NCI-H1694 treated with DMSO at 0.1 percent for 48 hours (cell line): Measurements from ENCODE around the gene TXNRD1.
"Not testable (repeated sequence)": the region's sequence is repeated elsewhere in the genome, so short reads cannot be mapped to it uniquely, and the experiment has no call there.

Experiments
- DNase-seq: peaks from one replicate; lab custom pipeline; 2025; lab: John Stamatoyannopoulos, UW

TXNRD1 gene

DNA sequence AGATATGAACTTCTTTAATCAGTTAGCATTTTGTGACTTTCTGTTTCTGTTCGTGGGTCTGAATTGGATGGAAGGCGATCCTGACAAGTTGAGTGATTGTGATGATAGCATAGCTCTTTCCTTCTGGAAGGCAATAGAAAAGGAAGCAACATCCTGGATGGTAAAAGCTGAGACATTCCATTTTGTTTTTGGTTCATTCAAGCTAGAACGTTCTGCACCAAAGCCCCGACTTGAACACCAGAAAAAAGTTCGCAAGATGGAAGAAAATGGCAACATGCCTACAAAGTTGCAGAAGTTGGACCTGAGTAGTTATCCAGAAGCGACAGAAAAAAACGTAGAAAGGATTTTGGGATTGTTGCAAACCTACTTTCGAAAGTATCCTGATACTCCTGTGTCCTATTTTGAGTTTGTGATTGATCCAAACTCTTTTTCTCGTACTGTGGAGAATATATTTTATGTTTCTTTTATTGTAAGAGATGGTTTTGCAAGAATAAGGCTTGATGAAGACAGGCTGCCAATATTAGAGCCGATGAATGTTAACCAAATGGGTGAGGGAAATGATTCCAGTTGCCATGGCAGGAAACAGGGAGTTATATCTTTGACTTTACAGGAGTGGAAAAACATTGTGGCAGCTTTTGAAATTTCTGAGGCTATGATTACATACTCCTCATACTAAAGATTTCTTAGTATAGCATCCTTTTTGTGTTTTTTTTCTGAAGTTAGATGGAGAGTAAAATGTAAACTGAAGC is 88.9 kb downstream of the TXNRD1 start:
- DNase-seq = no peak

DNA sequence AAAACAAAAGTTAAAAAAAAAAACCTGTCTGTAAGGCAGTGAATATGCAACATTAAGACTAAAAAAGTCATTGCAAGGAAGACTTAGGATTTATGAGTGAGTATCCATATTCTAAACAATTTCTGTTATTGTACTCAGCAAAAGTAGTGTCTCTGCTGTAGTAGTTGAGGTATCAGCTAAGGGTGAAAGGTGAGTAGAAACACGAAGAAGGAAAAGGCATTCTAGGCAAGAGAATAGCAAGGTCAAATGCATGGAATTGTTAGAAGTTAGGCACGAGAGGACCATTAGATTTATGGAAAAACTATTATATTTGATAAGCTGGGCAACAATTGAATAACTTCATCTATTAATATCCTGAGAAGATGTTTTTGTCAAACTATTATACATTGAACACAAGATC is 89.8 kb downstream of the TXNRD1 start:
- DNase-seq = no peak

DNA sequence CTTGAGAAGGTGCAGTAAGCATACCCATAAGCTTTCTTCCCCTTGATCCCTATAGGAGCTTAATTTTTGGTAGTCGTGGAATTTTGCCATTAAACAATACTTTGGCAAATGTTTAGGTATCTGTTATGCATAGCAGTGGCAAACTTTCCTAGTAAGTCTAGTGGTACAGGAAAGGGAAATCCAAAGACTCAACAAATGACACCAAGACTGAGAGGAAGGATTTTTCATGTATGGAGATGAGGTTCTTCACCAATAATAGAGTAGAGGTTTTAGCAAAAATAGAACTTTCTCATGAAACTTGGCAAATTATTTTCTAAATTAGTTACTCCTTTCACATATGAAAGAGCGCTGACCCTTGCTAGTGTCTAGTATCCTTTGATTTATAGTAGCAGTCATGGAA is 90.8 kb downstream of the TXNRD1 start:
- DNase-seq = no peak

DNA sequence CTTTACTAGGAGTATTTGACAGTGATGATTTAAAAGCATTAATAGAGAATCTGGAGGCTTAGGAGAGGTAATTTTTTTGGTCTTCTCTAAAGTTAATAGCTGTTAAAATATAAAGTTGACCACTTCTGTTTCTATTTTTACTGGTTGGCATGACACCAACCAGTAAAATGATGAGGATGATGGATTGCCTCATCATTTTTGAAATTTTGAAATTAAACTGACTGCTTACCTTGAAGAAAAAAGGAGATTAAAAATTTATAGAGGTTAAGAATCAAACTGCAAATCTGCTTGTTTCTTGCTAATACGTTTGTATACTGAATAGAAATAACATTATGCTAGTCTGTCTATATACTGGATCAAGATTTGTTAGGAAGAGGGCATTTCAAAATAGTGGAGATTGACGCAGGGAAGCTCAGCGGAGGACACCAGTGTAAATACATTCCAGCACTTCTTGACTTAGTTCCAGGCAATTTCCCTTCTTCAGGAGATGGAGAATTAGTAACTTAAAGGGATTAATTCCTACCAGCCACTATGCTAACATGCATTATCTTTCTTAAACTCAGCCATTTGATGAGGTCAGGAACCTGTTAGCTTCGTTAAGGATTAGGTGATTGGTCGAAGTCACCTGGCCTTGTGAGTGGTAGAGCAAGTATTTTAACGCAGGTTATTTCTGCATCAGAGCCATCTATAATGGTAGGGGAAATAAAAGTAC is 91.5 kb downstream of the TXNRD1 start:
- no peak for DNase-seq

DNA sequence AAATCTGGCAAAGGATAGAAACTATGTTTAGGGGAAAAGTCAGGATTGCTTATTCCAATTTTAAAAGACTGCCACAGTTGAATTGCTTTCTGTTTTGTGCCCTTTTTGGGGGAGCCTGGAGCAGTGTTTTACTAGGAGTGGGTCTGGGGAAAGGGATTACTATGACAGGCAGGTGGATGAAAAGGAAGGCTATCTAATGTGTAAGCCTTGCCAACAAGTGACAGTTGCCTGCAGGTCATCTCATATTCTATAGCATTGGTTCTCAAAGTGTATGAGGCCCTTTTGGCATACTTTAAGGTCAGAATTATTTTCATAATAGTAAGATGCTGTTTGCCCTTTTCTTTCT is 92.0 kb downstream of the TXNRD1 start:
- no peak for DNase-seq

DNA sequence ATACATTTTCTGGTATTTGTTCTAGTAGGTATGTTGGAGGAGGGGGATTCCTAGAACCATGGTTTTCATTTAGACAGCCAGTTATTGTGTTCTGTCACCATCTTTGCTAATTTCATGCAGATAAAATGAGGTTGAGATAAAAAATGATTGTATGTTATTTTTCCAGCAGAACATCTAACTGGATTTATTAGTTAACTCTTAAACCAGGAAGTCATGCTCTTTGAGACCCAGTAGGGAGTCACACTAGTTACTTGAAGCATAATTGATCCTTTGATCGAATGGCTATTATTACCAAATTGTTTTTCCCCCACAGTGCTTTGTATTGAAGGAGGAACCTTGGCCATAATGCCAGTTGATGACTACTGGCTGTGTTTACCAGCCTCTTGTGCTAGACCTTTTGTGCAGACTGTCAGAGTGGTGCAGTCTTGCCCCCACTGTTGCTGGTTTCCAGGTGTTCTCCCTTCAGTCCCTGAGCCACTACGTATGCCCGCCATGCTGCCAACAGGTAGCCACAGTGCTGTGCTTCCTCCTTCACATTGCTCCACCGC is 93.9 kb downstream of the TXNRD1 start:
- DNase-seq = no peak

DNA sequence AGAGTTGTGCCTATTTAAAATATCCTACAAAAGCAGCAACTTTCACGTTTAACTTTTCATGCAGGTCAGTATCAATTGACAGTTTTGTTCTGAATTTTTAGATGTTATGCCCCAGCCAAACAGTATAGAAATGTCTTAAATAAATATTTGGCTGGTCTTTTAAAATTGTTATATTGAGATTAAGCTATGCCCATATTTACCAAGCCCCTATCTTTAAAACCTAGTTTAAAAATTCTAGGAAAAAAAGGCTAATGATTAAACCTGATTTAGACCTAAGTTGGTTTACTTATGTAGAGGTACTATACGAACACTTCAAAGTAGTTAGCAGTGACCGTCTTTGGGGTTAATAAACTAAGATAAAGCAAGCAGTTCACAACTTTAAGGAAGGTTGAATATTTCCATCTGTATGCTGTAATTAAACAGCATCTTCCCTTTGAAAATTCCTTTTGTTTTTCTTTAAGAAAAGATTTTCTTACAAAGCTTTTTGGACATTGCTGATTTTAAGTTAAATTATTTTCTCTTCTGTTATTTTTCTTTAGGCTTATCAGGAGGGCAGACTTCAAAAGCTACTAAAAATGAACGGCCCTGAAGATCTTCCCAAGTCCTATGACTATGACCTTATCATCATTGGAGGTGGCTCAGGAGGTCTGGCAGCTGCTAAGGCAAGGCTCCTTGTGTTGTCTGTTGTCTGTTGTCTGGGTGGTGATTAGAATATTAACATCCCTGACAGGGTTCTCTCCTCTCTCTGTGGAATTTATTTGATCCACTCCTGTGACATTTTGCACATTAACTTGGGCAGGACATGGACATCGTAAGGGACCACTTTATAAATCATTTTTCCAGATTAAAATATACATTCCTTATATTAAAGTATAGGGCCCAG is 95.4 kb downstream of the TXNRD1 start:
- DNase-seq = no peak

DNA sequence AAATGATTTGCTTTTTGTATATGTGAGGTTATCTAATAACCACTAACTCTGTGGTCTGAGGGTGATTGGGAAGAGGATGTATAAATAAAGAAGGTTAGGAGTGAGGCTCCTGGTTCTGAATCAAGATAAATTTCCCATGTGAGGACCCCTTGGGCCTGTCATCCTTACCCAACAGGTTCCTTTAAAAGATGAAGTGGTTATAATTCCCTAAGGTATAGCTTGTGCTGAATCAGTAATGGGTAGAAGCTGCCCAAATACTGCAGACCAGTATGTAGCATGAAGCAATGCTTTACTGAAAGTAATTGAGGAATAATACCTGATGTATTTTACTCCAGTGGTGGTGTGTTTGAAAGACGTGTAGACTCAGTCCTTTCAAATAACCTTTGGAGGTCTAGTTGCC is 96.6 kb downstream of the TXNRD1 start:
- DNase-seq = no peak

DNA sequence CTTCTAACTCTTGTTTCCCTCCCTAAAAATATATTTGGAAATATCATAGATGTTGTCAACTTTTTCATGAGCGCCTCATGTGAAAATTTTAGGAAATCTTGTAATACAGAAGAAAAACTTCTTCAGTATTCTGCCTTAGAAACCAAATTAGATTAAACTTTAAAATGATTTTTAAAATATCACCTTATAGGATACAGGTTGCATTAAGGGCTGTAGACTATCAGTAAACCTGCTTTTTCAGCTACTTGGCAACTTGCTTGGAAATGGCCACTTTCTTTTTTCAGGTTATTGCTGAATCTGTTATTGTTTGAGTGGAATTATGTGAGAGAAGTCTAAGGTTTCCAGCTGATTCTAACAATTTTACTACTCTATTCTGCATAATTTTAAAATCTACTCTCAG is 97.1 kb downstream of the TXNRD1 start:
- DNase-seq = no peak

DNA sequence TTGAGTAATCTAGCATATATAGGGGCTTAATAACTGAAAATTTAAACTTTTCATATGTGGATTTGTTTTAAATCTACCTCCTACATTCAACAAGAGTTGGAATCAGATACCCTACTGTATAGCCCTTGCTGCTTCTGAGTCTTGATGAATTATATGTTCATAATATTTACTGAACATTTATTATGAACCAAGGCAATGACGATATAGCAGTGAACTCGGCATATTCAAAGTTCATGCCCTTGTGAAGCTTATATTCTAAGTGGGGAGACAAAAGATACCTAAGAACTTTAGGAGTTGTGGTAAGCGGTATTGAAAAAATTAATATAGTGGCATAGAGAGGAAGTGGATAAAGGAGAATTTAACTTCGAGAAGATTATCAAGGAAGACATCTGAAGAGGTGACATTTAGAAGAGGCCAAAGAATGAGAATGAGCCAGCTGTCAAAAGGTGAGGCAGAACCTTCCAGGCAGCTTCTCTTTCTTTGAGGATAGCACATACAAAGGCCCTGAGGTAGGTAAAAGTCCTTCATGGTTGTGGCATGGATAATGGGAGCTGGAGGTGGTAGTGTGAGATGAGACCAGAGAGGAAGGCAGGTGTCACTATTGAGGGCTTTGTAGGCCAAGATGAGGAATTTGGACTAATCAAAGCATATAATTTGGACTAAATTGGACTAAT is 98.1 kb downstream of the TXNRD1 start:
- DNase-seq = no peak

DNA sequence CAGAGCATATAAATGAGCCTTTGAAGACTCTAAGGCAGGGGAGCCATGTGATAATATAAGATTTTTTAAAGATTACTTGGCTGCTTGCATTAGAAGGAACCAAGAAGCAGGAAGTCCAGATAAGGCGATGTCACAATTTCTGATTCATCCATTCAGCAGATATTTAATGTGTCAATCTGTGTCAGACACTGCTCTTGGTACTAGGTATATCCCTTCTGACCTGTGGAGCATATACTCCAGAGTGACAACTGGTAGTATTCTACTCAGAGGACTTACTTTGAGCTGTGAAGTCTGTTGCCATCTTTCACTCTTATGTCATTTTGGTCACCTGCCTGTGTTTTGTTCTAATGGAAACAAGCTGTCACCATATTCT is 98.6 kb downstream of the TXNRD1 start:
- no peak for DNase-seq

DNA sequence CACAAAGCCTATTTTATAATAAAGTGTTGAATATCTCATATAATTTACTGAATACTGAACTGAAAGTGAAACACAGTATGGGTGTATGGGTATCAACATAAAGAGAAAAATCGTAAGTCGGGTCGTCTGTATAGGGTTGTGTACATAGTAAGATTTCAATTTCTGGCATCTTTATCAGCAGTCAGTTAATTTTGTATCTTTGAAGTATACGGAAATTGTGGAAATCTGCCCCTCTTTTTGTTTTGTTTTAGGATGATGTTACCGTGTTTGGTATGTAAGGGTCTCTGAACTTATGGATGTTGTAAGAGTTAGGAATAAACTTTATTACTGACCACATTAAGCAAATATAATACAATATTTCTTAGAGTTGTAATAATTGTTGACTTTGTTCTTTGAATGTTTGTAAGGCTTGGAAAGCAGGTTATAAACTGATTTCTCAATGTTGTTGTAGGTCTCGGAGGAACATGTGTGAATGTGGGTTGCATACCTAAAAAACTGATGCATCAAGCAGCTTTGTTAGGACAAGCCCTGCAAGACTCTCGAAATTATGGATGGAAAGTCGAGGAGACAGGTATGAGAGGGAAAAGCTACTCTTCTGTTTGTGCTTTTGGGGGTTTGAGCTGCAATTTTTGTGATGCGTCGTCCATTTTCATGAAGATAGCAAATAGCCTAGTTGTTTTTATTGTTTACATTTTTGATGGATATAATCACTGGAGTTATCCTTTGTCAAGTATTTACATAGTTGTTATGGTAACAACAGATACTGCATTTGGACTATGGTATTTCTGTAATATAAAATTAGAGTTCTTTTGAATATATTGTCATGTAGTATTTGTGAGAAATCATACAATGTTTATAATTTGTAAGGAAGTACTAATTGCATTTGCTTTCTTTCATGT is 100.0 kb downstream of the TXNRD1 start:
- no peak for DNase-seq

DNA sequence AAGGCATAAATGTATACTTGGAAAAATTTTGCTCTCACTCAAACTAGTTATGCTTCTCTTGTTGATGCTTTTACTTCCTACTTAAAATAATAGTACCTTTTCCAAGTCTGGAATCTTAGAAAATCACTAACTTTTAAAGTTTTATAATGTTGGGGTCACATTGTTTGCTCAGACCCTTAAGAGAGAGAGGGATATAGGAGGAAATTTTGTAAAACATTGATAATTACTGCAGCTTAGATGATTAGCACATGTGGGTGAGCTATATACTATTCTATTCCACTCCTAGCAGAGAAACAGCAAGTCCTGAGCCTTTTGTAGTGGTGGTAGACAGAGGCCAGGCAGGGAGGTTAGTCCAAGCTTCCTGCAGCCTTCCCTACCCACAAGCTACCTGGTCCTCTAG is 101.4 kb downstream of the TXNRD1 start:
- no peak for DNase-seq

DNA sequence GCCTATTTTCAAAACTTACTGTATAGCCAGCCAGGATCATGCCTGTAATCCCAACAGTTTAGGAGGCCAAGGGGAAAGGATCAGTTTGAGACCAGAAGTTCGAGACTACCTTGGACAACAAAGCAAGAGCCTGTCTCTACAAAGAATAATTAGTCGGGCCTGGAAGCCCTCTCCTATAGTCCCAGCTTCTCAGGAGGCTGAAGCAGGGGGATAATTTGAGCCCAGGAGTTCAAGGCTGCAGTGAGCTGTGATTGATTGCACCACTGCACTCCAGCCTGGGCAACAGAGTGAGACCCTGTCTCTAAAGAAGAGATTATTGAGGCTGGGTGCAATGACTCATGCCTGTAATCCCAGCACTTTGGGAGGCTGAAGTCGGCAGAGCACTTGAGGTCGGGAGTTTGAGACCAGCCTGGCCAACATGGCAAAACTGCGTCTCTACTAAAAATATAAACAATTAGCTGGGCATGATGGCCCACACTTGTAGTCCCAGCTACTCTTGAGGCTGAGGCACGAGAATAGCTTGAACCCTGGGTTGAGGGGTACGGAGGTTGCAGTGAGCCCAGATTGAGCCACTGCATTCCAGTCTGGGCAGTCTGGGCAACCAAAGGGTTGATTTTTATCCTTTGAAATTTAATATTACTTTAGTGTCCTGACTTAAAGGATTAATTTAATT is 102.1 kb downstream of the TXNRD1 start:
- DNase-seq = no peak

DNA sequence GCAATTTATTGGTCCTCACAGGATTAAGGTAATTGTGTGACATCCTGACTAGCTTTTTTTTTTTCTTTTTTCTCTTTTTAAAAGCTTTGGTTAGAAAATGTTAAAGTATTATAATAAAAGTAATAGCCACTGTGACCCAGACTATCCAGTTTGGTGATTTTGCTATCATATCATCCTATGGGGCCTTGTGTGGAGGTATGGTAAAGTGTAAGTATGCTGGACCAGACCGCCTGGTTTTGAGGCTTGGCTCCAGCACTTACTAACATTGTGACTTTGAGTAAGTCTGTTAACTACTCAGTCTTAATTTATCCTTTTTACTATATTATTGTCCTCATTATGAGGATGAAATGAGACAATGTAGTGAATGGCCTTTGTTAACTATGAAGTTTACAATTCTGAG is 103.4 kb downstream of the TXNRD1 start:
- no peak for DNase-seq

DNA sequence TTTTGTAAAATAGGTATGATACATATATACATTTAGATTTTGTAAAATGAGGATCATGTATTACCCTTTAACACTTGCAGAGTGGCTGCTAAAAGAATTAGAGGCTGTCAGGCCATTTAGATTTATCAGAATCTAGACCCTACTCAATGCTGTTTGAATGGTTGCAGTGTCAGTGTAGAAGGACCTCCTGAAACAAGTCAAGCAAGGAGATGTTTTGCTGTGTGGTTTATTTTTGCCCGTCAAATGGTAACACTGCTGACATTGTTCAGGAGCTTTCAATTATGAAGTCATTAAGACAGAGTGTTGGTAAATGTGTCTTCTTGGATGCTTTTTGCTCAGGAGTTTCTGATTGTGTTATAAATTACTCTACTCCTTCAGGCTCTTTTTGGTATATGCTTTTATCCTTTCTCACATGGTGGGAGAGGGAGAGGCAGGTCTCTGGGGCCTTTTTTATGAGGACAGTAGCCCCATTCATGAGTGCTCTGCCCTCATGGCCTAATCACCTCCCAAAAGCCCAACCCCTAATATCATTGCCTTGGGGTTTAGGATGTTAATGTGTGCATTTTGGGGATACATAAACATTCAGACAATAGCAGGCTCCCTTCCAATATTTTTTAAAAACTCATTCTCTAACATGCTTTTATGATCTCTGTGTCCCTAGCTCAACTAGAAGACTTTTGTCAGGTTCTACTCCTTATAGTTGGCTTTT is 104.5 kb downstream of the TXNRD1 start:
- no peak for DNase-seq

DNA sequence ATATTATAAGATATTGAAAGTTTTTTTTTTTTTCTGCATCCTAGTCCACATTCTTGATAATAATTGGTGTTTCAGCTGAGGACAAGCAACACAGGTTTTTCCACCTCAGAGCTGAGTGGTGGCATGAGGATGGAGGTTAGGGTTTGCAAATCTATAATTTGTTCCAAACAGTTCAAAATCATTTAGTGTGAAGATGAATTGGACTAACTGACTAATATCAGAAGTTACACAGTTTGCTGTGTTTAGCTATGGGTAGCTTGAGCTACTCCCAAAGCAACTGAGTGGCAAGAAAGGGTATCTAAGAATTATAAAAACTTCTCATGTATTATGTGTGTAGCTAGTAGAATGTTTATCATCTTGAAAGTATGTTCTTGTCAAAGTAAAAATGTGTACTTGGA is 105.0 kb downstream of the TXNRD1 start:
- DNase-seq = no peak

DNA sequence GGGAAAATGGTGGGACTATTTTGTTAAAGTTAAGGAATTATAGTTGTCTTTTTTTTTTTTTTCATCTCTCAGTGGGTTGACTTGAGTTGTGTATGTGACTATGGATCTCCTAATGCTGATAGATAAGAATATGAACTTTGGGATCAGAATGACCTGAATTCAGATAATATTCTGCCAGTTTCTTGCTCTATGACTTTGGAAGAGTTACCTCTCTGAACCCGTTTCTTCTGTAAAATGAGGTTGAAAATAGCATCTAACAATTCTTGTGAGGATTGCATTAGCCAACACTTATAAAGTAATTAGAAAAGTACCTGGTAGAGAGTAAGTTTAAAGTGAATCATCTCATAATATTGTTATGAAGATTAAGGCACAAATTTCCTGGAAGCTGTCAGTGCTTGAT is 106.4 kb downstream of the TXNRD1 start:
- DNase-seq = no peak

DNA sequence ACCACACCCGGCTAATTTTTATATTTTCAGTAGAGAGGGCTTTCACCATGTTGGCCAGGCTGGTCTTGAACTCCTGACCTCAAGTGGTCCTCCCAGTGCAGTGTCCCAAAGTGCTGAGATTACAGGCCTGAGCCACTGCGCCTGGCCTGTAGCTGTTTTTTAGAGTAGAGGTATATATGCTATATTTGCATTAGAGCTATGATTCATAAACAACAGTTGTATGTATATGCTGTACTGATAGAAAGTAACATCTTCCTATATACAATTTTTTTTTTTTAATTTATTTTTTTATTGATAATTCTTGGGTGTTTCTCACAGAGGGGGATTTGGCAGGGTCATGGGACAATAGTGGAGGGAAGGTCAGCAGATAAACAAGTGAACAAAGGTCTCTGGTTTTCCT is 107.0 kb downstream of the TXNRD1 start:
- DNase-seq = not testable (repeated sequence)

DNA sequence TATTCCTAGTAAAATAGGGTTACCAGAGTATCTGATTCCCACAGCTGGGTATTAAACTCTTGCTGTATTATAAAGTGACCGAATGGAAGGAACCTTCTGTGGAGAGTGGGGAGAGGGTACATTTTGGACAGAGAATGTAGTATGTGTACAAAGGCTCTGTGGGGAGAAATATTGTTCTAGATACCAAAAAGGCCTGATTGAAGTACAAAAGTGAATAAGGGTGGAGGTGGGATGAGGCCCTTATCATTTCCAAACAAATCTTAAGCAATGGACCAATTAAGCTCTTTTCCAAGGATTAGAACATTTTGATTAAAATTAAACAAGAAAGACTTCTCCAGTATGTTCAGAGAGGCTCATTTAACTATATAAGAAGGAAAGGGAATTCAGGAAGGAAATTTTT is 108.3 kb downstream of the TXNRD1 start:
- DNase-seq = no peak
